GM18519 (cell line): ENCODE measurements around the gene VGF.
A peak's percentile ranks its signal among the peaks of the same experiment; 100 is the strongest.
"Not testable (repeated sequence)": the region's sequence is repeated elsewhere in the genome, so short reads cannot be mapped to it uniquely, and the experiment has no call there.

Experiments
- ATAC-seq: cut with Tn5 transposase; IDR thresholded peaks from one replicate; pipeline ENCODE4 v1.9.1; 2021; ENCODE audit warnings: mild to moderate bottlenecking, moderate library complexity; ENCODE audit not compliant: unreplicated experiment, low FRiP score

The VGF gene

DNA sequence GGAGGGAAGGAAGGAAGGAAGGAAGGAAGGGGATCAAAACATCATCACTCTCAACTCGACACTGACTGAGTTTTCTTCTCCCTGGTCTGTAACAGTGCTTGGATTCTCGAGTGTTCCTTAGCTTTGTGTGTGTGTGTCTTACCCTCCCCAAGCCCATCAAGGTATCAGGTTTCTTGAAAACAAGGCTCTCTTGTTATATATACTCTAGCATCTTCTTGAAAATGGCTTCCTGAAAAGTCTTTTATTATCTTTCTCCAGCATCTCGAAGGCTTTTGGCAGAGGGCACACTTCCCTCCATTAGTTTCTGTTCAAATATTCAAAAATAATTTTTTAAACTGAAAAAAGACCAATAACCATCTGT is 25.1 kb downstream of the VGF start:
- ATAC-seq: no peak

DNA sequence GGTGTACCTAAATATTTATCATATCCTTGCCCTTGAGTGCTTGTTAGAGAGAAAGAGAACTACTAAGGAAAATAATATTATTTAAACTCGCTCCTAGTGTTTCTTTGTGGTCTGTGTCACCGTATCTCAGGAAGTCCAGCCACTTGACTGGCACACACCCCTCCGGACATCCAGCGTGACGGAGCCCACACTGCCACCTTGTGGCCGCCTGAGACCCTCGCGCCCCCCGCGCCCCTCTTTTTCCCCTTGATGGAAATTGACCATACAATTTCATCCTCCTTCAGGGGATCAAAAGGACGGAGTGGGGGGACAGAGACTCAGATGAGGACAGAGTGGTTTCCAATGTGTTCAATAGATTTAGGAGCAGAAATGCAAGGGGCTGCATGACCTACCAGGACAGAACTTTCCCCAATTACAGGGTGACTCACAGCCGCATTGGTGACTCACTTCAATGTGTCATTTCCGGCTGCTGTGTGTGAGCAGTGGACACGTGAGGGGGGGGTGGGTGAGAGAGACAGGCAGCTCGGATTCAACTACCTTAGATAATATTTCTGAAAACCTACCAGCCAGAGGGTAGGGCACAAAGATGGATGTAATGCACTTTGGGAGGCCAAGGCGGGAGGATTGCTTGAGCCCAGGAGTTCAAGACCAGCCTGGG is 27.0 kb downstream of the VGF start:
- ATAC-seq: peak; percentile 68

GRCh38 chr7:101137651-101138212 is 27.6 kb downstream of the VGF start:
- ATAC-seq: no peak

GRCh38 chr7:101134399-101134980 is 30.9 kb downstream of the VGF start:
- ATAC-seq: no peak

DNA sequence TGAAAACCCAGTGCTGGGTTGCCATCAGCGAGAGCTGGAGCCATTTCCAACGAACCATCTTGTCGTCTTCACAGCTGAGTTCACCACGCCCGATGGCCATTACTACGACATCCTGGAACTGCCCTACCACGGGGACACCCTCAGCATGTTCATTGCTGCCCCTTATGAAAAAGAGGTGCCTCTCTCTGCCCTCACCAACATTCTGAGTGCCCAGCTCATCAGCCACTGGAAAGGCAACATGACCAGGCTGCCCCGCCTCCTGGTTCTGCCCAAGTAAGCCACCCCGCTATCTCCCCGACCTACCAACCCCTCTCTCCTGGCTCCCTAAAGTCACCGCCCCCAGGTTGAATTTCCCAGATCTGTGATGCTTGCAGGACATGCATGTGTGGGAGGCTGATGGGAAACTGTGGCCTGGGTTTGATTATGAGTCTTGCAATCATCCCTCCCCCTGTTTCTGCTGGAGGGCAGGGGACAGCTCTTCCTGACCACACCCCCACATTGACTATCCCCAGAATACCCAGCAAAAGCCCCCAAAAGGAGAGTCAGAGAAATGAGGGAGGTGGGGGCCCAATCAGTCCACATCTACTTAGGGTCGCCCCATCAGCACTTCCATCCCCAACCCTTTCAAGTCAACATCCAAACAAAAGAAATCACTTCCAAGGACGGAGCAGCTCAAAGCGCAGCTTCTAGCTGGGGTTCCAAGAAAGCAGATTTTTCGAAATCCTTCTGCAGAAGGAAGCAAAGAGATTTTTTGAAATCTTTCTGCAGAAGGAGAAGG is 31.6 kb downstream of the VGF start:
- ATAC-seq: no peak

- ATAC-seq: not testable (repeated sequence)
Measured at GRCh38 chr7:101132626-101133600, 32.5 kb downstream of the VGF start.

DNA sequence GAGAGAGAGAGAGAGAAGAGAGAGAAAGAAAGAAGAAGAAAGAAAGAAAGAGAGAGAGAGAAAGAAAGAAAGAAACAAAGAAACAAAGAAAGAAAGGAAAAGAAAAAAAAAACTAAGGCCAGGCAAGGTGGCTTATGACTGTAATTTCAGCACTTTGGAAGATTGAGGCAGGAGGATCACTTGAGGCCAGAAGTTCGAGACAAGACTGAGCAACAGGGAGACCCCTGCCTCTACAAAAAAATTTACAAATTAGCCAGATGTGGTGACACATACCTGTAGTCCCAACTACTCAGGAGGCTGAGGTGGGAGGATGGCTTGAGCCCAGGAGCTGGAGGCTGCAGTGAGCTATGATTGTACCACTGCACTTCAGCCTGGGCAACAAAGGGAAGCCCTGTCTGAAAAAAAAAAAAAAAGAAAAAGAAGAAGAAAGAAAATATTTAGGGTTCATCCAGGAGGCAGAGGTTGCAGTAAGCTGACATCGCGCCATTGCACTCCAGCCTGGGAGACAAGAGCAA is 35.7 kb downstream of the VGF start:
- ATAC-seq: no peak

GRCh38 chr7:101128040-101128834 is 37.1 kb downstream of the VGF start:
- ATAC-seq: no peak

- ATAC-seq: no peak
Measured at GRCh38 chr7:101127460-101128039, 37.8 kb downstream of the VGF start.

DNA sequence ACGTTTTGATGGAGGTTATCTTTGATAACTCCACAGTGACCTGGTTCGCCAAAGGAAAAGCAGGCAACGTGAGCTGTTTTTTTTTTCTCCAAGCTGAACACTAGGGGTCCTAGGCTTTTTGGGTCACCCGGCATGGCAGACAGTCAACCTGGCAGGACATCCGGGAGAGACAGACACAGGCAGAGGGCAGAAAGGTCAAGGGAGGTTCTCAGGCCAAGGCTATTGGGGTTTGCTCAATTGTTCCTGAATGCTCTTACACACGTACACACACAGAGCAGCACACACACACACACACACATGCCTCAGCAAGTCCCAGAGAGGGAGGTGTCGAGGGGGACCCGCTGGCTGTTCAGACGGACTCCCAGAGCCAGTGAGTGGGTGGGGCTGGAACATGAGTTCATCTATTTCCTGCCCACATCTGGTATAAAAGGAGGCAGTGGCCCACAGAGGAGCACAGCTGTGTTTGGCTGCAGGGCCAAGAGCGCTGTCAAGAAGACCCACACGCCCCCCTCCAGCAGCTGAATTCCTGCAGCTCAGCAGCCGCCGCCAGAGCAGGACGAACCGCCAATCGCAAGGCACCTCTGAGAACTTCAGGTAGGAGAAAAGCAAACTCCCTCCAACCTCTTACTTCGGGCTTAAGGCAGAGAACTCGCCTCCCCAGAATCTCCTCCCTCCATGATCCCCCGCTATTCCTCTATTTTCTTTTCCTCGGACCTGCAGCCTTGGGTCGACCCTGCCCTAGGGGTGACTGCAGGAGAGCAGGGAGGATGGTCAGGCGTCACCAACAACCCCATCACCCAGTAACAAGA is 38.5 kb downstream of the VGF start, which contains the start of gene SERPINE1:
SERPINE1 (plus strand) TSS at position 454 of the 809 bp plus-strand sequence. CDS start 1,290 bp downstream, outside the sequence.
- ATAC-seq: no peak

GRCh38 chr7:101125989-101126650 is 39.2 kb downstream of the VGF start:
- no peak for ATAC-seq

DNA sequence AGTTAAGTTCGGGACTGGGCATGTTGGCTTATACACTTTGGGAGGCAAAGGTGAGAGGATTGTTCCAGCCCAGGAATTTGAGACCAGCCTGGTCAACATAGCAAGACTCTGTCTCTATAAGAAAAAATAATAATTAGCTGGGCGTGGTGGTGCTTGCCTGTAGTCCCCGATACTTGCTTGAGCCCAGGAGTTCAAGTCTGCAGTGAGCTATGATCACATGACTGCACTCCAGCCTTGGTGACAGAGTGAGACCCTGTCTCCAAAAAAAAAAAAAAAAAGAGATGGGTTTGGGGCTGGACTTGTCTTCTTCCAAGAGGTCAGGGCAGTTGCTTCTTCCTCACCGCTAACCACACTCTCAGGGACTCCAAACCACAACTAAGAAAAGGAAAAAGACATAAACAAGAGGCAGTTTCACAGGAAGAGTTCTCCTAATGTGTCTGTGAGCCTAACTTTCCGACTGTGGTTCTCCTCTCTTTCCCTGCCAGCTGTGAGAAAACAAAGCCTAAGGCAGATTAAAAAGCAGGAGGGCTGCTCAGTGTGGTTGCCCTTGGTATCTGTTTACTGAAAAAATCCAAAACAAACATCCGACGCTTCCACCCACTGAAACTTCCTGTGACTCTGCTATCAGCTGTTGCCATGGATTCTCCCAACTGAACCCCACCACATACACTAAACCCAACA is 40.9 kb downstream of the VGF start:
- ATAC-seq: no peak

- no peak for ATAC-seq
Measured at GRCh38 chr7:101123703-101124068, 41.7 kb downstream of the VGF start.

DNA sequence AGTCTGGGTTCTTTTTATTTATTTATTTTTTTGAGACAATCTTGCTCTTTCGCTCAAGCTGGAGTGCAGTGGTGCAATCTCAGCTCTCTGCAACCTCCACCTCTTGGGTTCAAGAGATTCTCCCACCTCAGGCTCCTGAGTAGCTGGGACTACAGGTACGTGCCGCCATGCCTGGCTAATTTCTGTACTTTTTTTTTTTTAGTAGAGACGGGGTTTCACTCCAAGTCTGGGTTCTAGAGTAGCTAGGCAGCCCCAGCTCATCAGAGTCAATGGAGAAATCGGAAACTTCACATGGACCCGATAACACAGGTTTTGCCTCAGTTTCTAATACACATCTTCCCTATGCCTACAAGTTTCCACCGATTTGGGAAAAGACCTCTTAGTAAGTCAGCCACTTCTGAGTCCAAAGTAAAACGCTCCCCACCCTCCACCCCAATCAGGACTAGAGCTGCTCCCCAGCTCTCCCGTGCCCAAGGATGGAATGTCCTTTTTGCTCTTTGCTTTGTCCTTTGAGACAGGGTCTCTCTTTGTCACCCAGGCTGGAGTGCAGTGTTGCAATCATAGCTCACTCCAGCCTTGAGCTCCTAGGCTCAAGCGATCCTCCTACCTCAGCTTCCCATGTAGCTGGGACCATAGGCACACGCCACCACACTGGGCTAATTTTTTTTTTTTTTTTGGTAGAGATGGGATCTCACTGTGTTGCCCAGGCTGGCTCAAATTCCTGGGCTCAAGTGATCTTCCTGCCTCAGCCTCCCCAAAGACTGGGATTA is 42.3 kb downstream of the VGF start:
- ATAC-seq: no peak

- no peak for ATAC-seq
Measured at GRCh38 chr7:101121991-101122932, 43.1 kb downstream of the VGF start.
